GM06990 (cell line): ENCODE measurements around the gene APOBEC3A.

ENCODE experiments used
- DNase-seq: peaks from one replicate; pipeline ENCODE4 v3.0.0-alpha.2; 2011; ENCODE audit not compliant: insufficient read length; ENCODE audit errors: extremely low read depth
- H3K27me3 ChIP-seq: replicated peaks from 2 replicates; pipeline ENCODE4 v1.6.0; 2011; ENCODE audit warnings: low read length; ENCODE audit not compliant: control insufficient read depth, insufficient read depth
- H3K36me3 ChIP-seq: 2 replicates; pipeline ENCODE4 v1.5.1; 2011; ENCODE audit warnings: low read length; ENCODE audit not compliant: control insufficient read depth, insufficient read depth
- H3K4me3 ChIP-seq: replicated peaks from 2 replicates; pipeline ENCODE4 v1.5.1; 2011; ENCODE audit warnings: low read depth, mild to moderate bottlenecking, control low read depth, low read length
- CTCF ChIP-seq: IDR thresholded peaks from 2 replicates; pipeline ENCODE4 v1.5.1; 2011; ENCODE audit warnings: low read length, control low read depth, mild to moderate bottlenecking, inconsistent platforms; ENCODE audit not compliant: insufficient read depth, poor library complexity, severe bottlenecking

APOBEC3A gene

GRCh38 chr22:38970551-38970950 is 13.1 kb downstream of the APOBEC3A start:
- no peaks in the 10 kb centered on the region for H3K27me3 ChIP-seq
- H3K4me3 ChIP-seq: no peak overlapping the region
- TF ChIP-seq CTCF: no peak
- no peaks in the 10 kb centered on the region for H3K36me3 ChIP-seq
- DNase-seq: no peak

DNA sequence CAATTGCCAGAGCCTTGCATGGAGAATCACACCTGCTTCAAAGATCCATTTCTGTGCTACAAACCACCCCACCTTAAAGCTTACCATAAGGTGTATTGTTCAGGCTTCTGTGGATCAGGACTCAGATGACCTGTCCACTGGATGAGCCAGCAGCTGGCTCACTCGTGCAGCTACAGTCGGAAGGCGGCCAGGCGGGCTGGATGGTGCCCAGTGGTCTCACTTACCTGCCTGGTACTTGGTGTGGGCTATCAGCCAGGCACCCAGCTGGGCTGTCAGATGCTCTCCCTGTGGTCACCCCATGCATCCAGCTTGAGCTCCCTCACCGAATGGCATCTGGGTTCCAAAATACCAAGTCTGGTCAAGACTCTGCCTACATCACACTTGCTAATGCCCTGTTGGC is 13.8 kb downstream of the APOBEC3A start:
- no peak for TF ChIP-seq CTCF
- DNase-seq: no peak
- no peak overlapping the region for H3K4me3 ChIP-seq
- no peaks in the 10 kb centered on the region for H3K27me3 ChIP-seq
- no peaks in the 10 kb centered on the region for H3K36me3 ChIP-seq

GRCh38 chr22:38971791-38972190 is 14.4 kb downstream of the APOBEC3A start:
- no peak overlapping the region for H3K4me3 ChIP-seq
- no peak for TF ChIP-seq CTCF
- DNase-seq: no peak
- H3K36me3 ChIP-seq: no peaks in the 10 kb centered on the region
- no peaks in the 10 kb centered on the region for H3K27me3 ChIP-seq

GRCh38 chr22:38972558-38972957 is 15.1 kb downstream of the APOBEC3A start:
- TF ChIP-seq CTCF: no peak
- no peak for DNase-seq
- Histone ChIP-seq H3K27me3 (no peaks in the 10 kb centered on the region), H3K36me3 (no peaks in the 10 kb centered on the region), H3K4me3 (no peak overlapping the region)

- peak; percentile 96 for TF ChIP-seq CTCF
- no peak for DNase-seq
- H3K36me3 ChIP-seq: no peaks in the 10 kb centered on the region
- no peak overlapping the region for H3K4me3 ChIP-seq
- H3K27me3 ChIP-seq: no peaks in the 10 kb centered on the region
Observed at GRCh38 chr22:38973289-38974169, 16.1 kb downstream of the APOBEC3A start.
